ENCODE data around the gene ACSF2.

DNA sequence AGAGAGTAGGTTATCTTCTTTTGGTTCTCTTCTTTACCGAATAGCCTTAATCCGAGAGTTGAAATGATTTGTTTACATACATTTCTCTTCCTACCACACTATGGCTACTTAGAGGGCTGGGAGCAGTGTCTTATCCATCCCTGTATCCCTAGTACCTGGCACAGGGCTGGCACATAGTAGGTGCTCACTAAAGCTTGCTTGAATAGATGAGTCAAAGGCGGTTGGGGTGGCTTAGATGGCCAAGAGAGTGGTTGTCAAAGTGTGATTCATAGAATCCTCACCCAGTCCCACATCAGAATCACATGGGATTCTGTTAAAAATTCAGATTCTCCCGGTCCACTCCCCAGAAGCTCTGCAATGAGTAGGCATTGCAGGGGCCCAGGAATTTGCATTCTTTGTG is 31.6 kb downstream of the ACSF2 start:
- TF ChIP-seq, protein P1, sequence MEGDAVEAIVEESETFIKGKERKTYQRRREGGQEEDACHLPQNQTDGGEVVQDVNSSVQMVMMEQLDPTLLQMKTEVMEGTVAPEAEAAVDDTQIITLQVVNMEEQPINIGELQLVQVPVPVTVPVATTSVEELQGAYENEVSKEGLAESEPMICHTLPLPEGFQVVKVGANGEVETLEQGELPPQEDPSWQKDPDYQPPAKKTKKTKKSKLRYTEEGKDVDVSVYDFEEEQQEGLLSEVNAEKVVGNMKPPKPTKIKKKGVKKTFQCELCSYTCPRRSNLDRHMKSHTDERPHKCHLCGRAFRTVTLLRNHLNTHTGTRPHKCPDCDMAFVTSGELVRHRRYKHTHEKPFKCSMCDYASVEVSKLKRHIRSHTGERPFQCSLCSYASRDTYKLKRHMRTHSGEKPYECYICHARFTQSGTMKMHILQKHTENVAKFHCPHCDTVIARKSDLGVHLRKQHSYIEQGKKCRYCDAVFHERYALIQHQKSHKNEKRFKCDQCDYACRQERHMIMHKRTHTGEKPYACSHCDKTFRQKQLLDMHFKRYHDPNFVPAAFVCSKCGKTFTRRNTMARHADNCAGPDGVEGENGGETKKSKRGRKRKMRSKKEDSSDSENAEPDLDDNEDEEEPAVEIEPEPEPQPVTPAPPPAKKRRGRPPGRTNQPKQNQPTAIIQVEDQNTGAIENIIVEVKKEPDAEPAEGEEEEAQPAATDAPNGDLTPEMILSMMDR (IDR thresholded peaks at IDR 0.05; ENCODE audit: insufficient read depth, low read length, poor library complexity, severe bottlenecking) = no peak
- TF ChIP-seq EZH2phosphoT487 (conservative IDR thresholded peaks at IDR 0.05; ENCODE audit: low read length) = no peak

Measured in SU-DHL-6 (cell line).